CD4-positive, alpha-beta memory T cell (primary cell): Measurements from ENCODE around the gene UNC79. TPM values are rescaled to one million over a fixed set of nuclear protein-coding genes. Genes with fewer than 3 reads are reported as not detected.

ENCODE experiments used
- CTCF ChIA-PET: fragments of 350-600 bp; sonication (Branson Sonifier 250); formaldehyde crosslinking; loops from one replicate; lab custom pipeline; 2021; ENCODE audit warnings: inconsistent platforms; ENCODE audit not compliant: partially characterized antibody; lab: Charles Lee
- POLR2A ChIA-PET: fragments of 350-600 bp; sonication (Branson Sonifier 250); formaldehyde crosslinking; loops from one replicate; lab custom pipeline; 2021; ENCODE audit not compliant: partially characterized antibody; lab: Charles Lee
- DNase-seq, 5 donors: peaks; one replicate each; pipeline versions ENCODE4 v3.0.0 to v3.0.0-alpha.2; 2020 to 2022; ENCODE audit warnings: mixed read lengths in 1 of 5
- H3K27ac ChIP-seq: one replicate; pipeline ENCODE4 v1.7.0; 2013; ENCODE audit warnings: low read depth, low read length
- H3K27me3 ChIP-seq: 2 replicates; pipeline ENCODE4 v1.7.0; 2013; ENCODE audit warnings: mild to moderate bottlenecking, low read length, moderate library complexity; ENCODE audit not compliant: insufficient read depth
- H3K36me3 ChIP-seq: 2 replicates; pipeline ENCODE4 v1.7.0; 2013; ENCODE audit warnings: mild to moderate bottlenecking, low read length, moderate library complexity; ENCODE audit not compliant: insufficient read depth
- H3K4me1 ChIP-seq: 2 replicates; pipeline ENCODE4 v1.7.0; 2013; ENCODE audit warnings: mild to moderate bottlenecking, low read length, moderate library complexity; ENCODE audit not compliant: insufficient read depth
- H3K4me3 ChIP-seq, 2 donors: one replicate each; pipeline ENCODE4 v1.7.0; 2013; ENCODE audit warnings: low read length in 2 of 2, mild to moderate bottlenecking in 1 of 2
- H3K9me3 ChIP-seq, 2 donors: one replicate each; pipeline ENCODE4 v1.7.0; 2013; ENCODE audit warnings: low read length in 2 of 2, control low read depth in 1 of 2; ENCODE audit not compliant: control insufficient read depth in 1 of 2
- H3K27ac Mint-ChIP-seq, 7 donors: one replicate each; pipeline ENCODE4 v1.8.0; 2020 to 2021; ENCODE audit warnings: mixed read lengths in 7 of 7, mild to moderate bottlenecking in 6 of 7, inconsistent platforms in 3 of 7, moderate library complexity in 3 of 7
- H3K27me3 Mint-ChIP-seq, 2 donors: one replicate each; pipeline ENCODE4 v1.8.0; 2020 to 2021; ENCODE audit warnings: mixed read lengths in 2 of 2
- H3K36me3 Mint-ChIP-seq, 2 donors: one replicate each; pipeline ENCODE4 v1.8.0; 2020 to 2021; ENCODE audit warnings: mixed read lengths in 2 of 2, inconsistent platforms in 1 of 2, mild to moderate bottlenecking in 1 of 2
- H3K4me1 Mint-ChIP-seq, 4 donors: one replicate each; pipeline ENCODE4 v1.8.0; 2020 to 2021; ENCODE audit warnings: mixed read lengths in 4 of 4, mild to moderate bottlenecking in 1 of 4
- H3K4me3 Mint-ChIP-seq, 8 donors: one replicate each; pipeline ENCODE4 v1.8.0; 2020 to 2021; ENCODE audit warnings: mixed read lengths in 8 of 8, mild to moderate bottlenecking in 7 of 8, moderate library complexity in 6 of 8, inconsistent platforms in 3 of 8
- H3K9me3 Mint-ChIP-seq, 8 donors: one replicate each; pipeline ENCODE4 v1.8.0; 2020 to 2021; ENCODE audit warnings: mixed read lengths in 8 of 8, mild to moderate bottlenecking in 5 of 8, inconsistent platforms in 3 of 8, moderate library complexity in 1 of 8
- intact Hi-C: fragments of 100-400 bp; cut with micrococcal nuclease; formaldehyde crosslinking; loops from one replicate; pipeline ENCODE4 v1.15.1; 2023
- polyA plus RNA-seq, 2 donors: library from polyadenylated mRNA; unstranded; fragments of 300-500 nt; fragmentation: Illumina TruSeq; gene quantifications; one replicate each; pipeline ENCODE4 v1.2.3, GENCODE V29; 2021
- total RNA-seq, 2 experiments: library from RNA; stranded (reverse); gene quantifications; one replicate each; pipeline ENCODE4 v1.2.3, GENCODE V29; 2021

The UNC79 gene
- total and polyA plus RNA-seq, 4 experiments from 2014 or later = 0.03 to 0.06 TPM; not detected in 2

DNA sequence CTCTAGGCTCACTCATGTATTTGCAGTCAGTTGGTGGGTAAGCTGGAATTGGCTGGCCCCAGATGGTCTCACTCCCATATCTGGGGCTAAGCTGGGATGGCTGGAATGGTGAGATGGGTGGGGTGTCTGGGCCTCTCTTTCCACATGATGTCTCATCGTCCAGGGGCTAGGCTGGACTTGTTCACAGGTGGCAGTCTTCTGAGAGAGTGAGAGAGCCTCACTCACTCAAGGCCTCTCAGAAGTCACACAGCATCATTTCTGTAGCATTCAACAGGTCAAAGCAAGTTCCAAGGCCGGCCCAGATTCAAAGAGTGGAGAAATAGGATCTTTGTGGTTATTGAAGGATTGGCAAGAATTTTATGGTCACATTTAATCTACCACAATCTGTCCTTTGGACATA, 102.7 kb downstream of the UNC79 start:
- intact Hi-C loops = no loop called here
- Mint-ChIP-seq H3K27ac (no peak overlapping the region), H3K27me3 (peaks cover 12% of the 10 kb centered on the region in 2 donors), H3K36me3 (no peaks in the 10 kb centered on the region), H3K9me3 (peaks cover 0 to 2% (median 0%) of the 10 kb centered on the region in 8 donors), H3K4me3 (no peak overlapping the region), H3K4me1 (no peaks in the 10 kb centered on the region)
- Histone ChIP-seq H3K27ac (no peak overlapping the region), H3K36me3 (no peaks in the 10 kb centered on the region), H3K4me3 (no peak overlapping the region), H3K4me1 (no peaks in the 10 kb centered on the region), H3K9me3 (no peaks in the 10 kb centered on the region), H3K27me3 (no peaks in the 10 kb centered on the region)
- ChIA-PET POLR2A (no interaction called here), CTCF (interaction anchor here (0.6 kb wide), 1 partner anchor 168 kb away, joined by 3 read pairs; no protein-coding TSS in a partner anchor)
- DNase-seq = no peak

DNA sequence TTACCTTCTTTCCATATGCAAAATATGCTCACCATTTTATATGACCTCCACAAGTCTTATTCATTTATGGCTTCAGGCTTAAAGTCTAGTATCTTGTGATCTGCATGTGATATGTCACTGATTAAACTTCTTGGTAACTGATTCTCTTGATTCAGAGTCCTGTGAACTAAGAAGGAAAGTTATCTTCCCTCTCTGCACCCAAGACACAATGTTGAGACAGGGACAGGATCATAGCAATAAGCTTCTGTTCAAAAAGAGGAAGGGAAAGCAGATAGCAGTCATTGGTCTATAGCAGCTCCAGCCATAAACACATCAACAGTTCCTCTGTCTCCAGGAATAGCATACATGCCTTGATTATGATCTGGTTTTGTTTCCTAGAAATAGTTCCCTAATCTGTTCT, 103.1 kb downstream of the UNC79 start:
- H3K4me3 Mint-ChIP-seq = no peak overlapping the region
- Histone ChIP-seq H3K9me3 (no peaks in the 10 kb centered on the region), H3K36me3 (no peaks in the 10 kb centered on the region), H3K27ac (no peak overlapping the region), H3K4me1 (no peaks in the 10 kb centered on the region), H3K27me3 (no peaks in the 10 kb centered on the region), H3K4me3 (no peak overlapping the region)
- H3K36me3 Mint-ChIP-seq = no peaks in the 10 kb centered on the region
- DNase-seq = no peak
- H3K27me3 Mint-ChIP-seq = peaks cover 13 to 15% of the 10 kb centered on the region in 2 donors
- ChIA-PET POLR2A (no interaction called here), CTCF (interaction anchor here (0.6 kb wide), 1 partner anchor 169 kb away, joined by 3 read pairs; no protein-coding TSS in a partner anchor)
- H3K27ac Mint-ChIP-seq = no peak overlapping the region
- intact Hi-C loops = no loop called here
- H3K9me3 Mint-ChIP-seq = peaks cover 0 to 2% (median 0%) of the 10 kb centered on the region in 8 donors
- H3K4me1 Mint-ChIP-seq = no peaks in the 10 kb centered on the region

DNA sequence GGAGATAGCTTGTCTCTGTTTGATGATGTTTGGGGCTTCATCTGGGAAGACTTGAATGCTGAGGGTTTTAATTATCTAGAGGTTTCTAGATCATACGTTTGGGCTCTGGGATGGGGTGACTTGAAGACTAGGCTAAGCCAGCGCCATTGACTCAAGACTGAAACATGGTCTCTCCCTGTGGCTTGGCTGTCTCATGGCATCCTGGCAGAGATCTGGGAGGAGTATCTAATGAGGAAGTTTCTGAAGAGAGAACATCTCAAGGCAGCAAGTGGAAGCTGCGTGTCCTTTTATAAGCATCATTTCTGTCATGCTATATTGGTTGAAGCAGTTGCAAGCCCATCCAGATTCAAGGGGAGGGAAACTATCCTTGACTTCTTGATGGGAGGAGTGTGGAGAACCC, 104.8 kb downstream of the UNC79 start:
- H3K36me3 Mint-ChIP-seq = no peaks in the 10 kb centered on the region
- POLR2A ChIA-PET = no interaction called here
- no peak overlapping the region for H3K27ac Mint-ChIP-seq
- H3K4me1 ChIP-seq = no peaks in the 10 kb centered on the region
- H3K9me3 ChIP-seq = no peaks in the 10 kb centered on the region
- intact Hi-C loops = no loop called here
- no peaks in the 10 kb centered on the region for H3K36me3 ChIP-seq
- H3K27me3 ChIP-seq = no peaks in the 10 kb centered on the region
- H3K9me3 Mint-ChIP-seq = peaks cover 0 to 2% (median 0%) of the 10 kb centered on the region in 8 donors
- no peak overlapping the region for H3K27ac ChIP-seq
- DNase-seq = no peak
- H3K4me3 ChIP-seq = no peak overlapping the region
- no peaks in the 10 kb centered on the region for H3K4me1 Mint-ChIP-seq
- CTCF ChIA-PET = no interaction called here
- peaks cover 10 to 13% of the 10 kb centered on the region in 2 donors for H3K27me3 Mint-ChIP-seq
- H3K4me3 Mint-ChIP-seq = no peak overlapping the region

DNA sequence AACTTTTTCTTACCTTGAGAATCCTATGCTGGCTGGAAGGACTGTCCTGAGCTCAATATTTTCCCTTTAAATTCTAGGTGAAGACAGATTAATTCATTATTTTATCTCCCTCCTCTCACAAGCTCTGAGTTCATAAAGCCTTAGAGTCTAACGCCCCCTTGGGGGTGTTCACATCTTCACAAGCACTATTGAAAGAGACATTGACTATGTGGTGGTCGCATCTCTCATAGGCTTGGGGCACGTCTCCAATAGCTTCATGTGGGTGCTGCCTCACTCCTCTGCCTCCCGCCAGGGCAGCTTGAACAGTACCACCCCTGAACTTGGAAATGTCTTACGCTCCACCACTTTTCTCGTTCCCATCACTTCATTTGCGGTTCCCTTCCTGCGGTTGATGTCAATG, 106.2 kb downstream of the UNC79 start:
- no peaks in the 10 kb centered on the region for H3K4me1 ChIP-seq

DNA sequence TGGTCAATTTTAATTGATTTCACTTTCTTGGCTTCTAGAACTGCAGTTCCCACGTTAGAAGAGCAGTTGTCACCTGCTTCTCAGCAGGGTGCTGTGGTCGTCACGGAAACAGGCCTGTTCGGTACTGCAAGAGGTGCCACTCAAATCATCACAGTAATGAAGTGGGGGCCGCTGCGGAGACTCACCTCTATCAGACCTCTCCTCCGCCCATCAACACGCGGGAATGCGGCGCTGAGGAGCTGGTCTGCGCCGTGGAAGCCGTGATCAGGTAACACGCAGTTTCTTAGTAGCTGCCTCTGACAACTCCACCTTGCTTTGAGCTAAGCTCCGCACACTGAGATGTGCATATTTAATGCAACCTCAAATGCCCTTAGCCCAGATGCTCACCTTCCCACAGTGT, 107.2 kb downstream of the UNC79 start:
- Mint-ChIP-seq H3K36me3 (no peaks in the 10 kb centered on the region), H3K4me1 (no peaks in the 10 kb centered on the region), H3K27me3 (peaks cover 11 to 22% of the 10 kb centered on the region in 2 donors), H3K4me3 (no peak overlapping the region), H3K27ac (no peak overlapping the region), H3K9me3 (no peaks in the 10 kb centered on the region)
- no peaks in the 10 kb centered on the region for H3K4me1 ChIP-seq
- H3K27ac ChIP-seq = no peak overlapping the region
- H3K4me3 ChIP-seq = no peak overlapping the region
- no peaks in the 10 kb centered on the region for H3K27me3 ChIP-seq
- CTCF ChIA-PET = no interaction called here
- intact Hi-C loops = no loop called here
- DNase-seq = no peak
- H3K9me3 ChIP-seq = no peaks in the 10 kb centered on the region
- POLR2A ChIA-PET = no interaction called here
- no peaks in the 10 kb centered on the region for H3K36me3 ChIP-seq

More for the DNA sequence above, 106.2 kb downstream of the UNC79 start:
- peaks cover 13 to 16% of the 10 kb centered on the region in 2 donors for H3K27me3 Mint-ChIP-seq
- ChIA-PET CTCF (no interaction called here), POLR2A (no interaction called here)
- no peaks in the 10 kb centered on the region for H3K4me1 Mint-ChIP-seq
- Histone ChIP-seq H3K27me3 (no peaks in the 10 kb centered on the region), H3K9me3 (no peaks in the 10 kb centered on the region), H3K36me3 (no peaks in the 10 kb centered on the region), H3K4me3 (no peak overlapping the region), H3K27ac (no peak overlapping the region)
- no peak overlapping the region for H3K4me3 Mint-ChIP-seq
- no peaks in the 10 kb centered on the region for H3K36me3 Mint-ChIP-seq
- intact Hi-C loops = no loop called here
- H3K27ac Mint-ChIP-seq = no peak overlapping the region
- H3K9me3 Mint-ChIP-seq = peaks cover 0 to 2% (median 0%) of the 10 kb centered on the region in 8 donors
- no peak for DNase-seq

DNA sequence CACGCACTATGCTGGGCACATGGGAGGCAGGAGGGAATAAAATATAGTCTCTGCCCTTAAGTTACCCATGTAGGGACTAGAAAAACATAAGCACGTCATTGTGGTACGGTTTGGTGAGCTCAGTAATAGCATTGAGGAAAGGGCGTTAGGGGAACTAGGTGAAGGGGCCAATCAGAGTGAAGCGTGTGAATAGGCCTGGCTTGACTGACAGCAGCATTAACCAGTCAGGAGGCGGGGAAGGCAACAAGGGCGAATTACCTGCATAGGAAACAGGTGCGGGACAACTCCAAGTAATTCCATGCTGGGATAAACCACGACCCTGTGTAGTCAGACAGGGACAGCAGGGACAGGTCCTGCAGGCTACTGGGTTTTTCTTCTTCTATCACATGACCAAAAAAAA, 107.7 kb downstream of the UNC79 start:
- Histone ChIP-seq H3K27ac (no peak overlapping the region), H3K4me3 (no peak overlapping the region), H3K36me3 (no peaks in the 10 kb centered on the region), H3K9me3 (no peaks in the 10 kb centered on the region), H3K4me1 (no peaks in the 10 kb centered on the region), H3K27me3 (no peaks in the 10 kb centered on the region)
- Mint-ChIP-seq H3K36me3 (no peaks in the 10 kb centered on the region), H3K27ac (peak overlapping the region in 1 of 7 donors; percentile 13), H3K4me3 (no peak overlapping the region), H3K27me3 (peaks cover 11 to 22% of the 10 kb centered on the region in 2 donors), H3K4me1 (no peaks in the 10 kb centered on the region), H3K9me3 (no peaks in the 10 kb centered on the region)
- POLR2A ChIA-PET = no interaction called here
- DNase-seq = no peak
- intact Hi-C loops = no loop called here
- CTCF ChIA-PET = no interaction called here

DNA sequence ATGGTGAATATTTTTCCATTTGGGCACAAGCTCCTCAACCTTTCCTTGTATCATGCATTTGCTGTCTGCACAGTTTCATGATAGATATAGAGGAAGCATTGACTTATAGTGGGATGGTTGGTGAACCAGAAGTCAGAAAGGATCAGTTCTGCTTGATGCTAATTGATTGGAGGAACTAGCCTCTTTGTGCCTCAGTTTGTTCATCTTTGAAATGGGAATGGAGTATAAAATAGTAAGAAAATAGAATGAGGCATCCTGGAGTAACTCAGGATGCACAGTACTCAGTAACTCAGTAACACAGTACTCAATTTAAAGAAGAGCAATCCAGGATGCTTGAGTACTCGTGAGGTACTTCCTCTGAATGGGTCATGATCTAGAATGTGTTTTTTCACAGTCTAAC, 109.5 kb downstream of the UNC79 start:
- CTCF ChIA-PET = no interaction called here
- Mint-ChIP-seq H3K27ac (no peak overlapping the region), H3K4me3 (no peak overlapping the region), H3K36me3 (no peaks in the 10 kb centered on the region), H3K27me3 (peaks cover 17 to 26% of the 10 kb centered on the region in 2 donors), H3K9me3 (no peaks in the 10 kb centered on the region), H3K4me1 (no peaks in the 10 kb centered on the region)
- intact Hi-C loops = no loop called here
- POLR2A ChIA-PET = no interaction called here
- Histone ChIP-seq H3K4me1 (no peaks in the 10 kb centered on the region), H3K27ac (no peak overlapping the region), H3K4me3 (no peak overlapping the region), H3K9me3 (no peaks in the 10 kb centered on the region), H3K27me3 (no peaks in the 10 kb centered on the region), H3K36me3 (no peaks in the 10 kb centered on the region)
- no peak for DNase-seq

DNA sequence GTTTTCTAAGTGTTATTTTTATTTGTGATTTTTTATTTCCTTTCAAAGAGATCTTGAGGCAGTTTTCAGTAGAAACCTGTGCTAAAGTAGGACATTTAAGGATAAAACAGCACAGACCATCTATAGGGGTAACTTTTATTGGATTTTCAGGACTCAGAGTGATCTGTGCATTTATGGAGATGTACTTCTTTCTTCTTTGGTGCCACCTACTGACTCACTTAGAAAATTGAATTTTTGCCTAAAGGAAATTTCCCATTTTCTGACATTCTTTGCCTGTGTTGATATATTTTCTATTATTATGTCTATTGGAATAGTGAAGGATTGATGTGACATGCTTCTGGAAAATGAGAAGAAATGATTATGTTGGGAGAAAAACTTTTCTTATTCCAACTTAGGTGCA, 113.0 kb downstream of the UNC79 start:
- no peaks in the 10 kb centered on the region for H3K9me3 Mint-ChIP-seq
- H3K4me3 Mint-ChIP-seq = no peak overlapping the region
- intact Hi-C loops = no loop called here
- ChIA-PET CTCF (interaction anchor here (0.9 kb wide), 1 partner anchor 10 kb away, joined by 3 read pairs; no protein-coding TSS in a partner anchor), POLR2A (no interaction called here)
- no peak overlapping the region for H3K27ac Mint-ChIP-seq
- no peaks in the 10 kb centered on the region for H3K4me1 ChIP-seq
- H3K36me3 ChIP-seq = no peaks in the 10 kb centered on the region
- no peaks in the 10 kb centered on the region for H3K4me1 Mint-ChIP-seq
- no peak overlapping the region for H3K4me3 ChIP-seq
- no peaks in the 10 kb centered on the region for H3K36me3 Mint-ChIP-seq
- peaks cover 13 to 30% of the 10 kb centered on the region in 2 donors for H3K27me3 Mint-ChIP-seq
- H3K27me3 ChIP-seq = no peaks in the 10 kb centered on the region
- no peak for DNase-seq
- no peaks in the 10 kb centered on the region for H3K9me3 ChIP-seq
- H3K27ac ChIP-seq = no peak overlapping the region
